Camera-type eye (tissue), 1 donor: ENCODE data around the gene S100A4. TPM values are rescaled to one million over a fixed set of nuclear protein-coding genes. Genes with fewer than 3 reads are reported as not detected.

Experiments
- total RNA-seq: library from RNA; depleted of rRNA; stranded (reverse); fragments of >200 nt; gene quantifications from one replicate; pipeline ENCODE4 v1.2.3, GENCODE V29; 2014

The S100A4 gene
- 77.8 TPM for total RNA-seq

DNA sequence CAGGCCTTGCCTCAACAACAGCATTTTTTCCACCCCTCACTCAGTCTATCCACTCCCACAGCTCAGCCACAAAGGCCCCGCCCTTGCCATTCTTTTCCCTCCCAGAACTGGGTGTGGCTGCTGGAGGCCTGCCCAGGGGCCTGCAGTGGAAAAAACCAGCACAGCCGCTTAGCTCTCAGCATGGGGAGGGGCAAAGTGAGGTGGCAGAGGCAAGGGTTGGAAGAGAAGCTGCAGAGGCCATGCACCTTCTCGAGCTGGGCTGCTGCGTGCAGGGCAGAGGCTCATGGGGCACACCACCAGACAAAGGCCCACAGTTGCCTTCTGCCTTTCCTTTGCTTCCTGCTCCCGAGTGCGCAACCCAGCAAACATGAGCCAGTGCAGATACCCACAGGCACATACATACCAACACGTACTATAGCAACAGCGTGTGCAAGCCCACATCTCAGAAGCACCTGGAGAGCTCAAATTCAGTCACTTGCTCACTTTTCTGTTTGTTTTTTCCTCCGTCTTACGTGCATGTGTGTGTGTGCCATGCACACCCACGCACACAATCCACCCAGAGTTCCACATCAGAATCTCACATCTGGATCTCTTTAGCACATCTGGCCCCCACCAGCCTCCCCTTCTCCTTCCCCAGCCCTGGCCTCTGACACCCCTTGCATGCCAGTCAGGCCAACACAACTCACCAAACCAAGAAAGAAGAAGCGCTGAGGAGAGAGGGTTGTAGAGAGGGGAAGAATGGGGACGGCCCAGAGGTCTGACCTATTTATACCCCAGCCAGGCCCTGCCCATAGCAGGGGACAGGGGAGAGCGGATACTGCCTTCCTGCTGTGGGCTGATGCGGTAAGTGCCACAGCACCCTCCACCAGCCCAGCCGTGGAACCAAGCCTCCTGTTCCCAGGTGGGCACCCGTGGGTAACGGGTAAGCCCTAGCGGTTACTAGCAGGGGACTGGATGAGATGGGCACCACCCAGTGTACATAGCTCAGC is at the start of gene S100A4:
TSS of gene S100A4 (minus strand) at position 740 of the 989 bp plus-strand sequence. CDS start 1,012 bp downstream, outside the sequence.

DNA sequence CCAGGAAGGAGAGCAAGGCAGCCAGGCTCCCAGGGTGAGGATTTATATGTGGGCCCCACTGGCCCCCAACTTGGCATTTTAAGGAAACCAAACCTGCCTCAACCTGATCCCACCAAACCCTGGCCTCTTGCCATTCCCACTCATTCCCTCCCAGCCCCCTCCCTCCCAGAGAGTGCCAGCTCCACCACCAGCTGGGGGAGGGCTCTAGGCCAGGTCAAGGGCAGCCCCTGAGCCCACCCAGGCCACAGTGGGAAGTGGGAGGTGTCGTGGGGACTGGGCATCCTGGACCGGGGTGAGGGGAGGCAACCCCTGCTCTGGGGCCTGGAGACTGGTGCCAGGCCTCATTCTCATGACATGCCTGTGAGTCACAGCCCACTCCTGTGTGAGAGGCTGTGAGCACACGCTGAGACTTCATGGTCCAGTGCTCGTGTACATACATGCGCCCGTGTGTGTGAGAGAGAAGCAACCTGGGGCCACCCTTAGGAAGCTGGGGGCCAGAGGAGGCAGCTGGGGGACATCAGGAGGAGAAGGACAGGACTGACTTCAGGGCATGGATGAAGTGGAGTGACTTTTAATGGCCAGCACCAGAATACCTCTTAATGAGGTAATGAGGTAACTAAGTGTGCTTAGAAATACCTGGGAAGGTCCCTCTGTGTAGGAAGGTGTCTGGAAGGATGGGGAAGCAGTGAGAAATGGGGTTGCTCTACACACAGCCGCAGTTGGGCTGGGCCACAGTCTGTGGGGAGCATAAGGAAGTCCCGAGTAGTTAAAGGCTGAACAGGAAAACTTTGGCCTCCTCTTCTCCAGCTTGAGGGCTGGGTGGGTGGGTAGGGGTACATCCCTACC is 20.1 kb upstream of the S100A4 start, which contains the start of gene S100A2:
TSS of gene S100A2 (minus strand) at position 316 of the 846 bp plus-strand sequence. CDS start 1,967 bp downstream, outside the sequence.

DNA sequence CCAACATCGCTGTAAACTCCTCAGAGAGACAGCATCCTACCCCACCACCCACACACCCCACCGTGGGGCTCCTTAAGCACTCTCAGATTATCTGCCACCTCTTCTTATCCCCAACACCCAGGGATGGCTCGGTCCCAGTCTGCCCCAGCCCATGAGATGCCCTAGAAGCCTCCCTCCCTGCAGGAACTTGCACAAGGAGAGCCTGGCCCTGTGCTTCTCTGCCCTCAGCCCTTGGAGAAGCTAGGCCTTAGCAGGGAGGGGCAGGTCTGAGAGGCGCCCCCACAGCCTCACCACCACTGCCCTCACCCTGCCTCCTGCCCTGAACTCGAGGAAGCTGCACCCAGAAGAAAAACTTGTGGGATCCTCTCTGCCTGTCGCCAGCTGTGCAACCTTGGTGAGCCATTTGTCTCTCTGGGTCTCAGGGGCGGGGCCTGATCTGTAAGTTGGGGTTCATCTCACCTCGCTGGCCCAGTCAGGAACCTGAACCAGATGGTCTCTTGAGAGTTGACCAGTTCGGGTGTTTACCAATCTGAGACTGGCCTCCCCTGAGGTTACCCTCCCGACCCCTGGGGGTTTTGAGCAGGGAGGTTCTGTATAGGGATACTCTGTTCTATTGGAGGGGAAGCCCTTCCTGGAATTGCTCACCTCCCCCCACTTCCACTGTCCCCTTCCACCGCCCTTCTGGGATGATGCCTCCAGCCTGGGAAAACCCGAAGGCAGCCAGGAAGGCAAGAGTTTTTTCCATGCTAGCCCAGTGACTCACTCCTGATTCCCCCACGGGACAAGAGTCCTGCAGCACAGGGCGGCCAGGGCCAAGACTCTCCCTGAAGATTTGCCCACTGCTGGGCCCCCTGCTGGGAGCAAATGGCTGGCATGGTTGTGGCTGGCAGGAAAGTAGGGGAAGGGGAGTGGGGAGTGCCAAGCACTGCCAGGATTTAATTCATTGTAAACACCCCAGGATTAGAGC is 3.4 kb upstream of the S100A4 start, which contains the start of gene S100A3:
TSS of gene S100A3 (minus strand) at position 537 of the 967 bp plus-strand sequence. CDS start 773 bp downstream, outside the sequence.

DNA sequence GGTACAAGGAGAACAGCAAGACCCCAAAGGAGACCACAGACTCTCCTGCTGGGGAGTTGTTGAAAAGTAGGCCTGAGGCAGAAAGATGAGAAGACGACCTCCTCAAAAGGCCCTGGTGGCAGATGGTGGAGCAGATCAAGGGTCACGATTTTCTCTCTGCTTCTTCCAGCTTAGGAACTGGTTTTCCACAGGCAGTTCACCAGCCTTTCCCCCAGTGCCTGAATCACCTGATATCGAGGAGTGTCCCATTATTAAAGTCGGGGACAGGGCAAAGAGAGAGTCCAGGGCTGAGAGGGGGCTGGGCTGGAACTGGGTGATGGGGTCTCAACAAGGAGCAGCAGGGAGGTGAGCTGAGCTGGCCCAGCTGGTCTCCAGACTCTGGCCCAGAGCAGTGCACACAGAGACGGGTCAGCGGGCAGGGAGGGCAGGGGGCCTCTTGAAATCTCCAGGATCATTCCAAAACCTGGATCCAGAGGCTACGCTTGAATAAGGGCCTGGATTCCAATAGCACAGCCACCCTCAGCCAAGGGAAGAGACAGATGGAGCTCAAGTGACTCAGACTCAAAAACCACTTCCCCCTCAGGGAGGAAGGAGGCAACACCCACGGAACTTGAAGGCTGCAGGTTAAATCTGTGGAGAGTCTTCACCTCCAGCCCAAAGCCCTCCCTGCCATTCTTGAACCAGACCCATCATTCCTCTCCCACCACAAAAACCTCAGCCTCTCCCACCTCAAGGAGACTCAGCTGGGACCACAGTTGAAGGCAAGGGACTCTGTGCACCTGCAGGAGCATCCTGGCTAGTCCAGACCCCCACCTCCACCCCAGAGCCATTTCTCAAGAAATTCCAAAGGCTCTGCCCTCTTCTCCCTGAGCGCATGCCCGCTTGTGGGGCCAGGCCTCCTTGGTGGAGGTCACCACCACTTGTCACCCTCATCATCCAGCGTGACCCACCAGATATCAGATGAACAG is 4.9 kb downstream of the S100A4 start, which contains the start of gene S100A5:
TSS of gene S100A5 (minus strand) at position 541 of the 968 bp plus-strand sequence. CDS start 743 bp downstream, outside the sequence.

DNA sequence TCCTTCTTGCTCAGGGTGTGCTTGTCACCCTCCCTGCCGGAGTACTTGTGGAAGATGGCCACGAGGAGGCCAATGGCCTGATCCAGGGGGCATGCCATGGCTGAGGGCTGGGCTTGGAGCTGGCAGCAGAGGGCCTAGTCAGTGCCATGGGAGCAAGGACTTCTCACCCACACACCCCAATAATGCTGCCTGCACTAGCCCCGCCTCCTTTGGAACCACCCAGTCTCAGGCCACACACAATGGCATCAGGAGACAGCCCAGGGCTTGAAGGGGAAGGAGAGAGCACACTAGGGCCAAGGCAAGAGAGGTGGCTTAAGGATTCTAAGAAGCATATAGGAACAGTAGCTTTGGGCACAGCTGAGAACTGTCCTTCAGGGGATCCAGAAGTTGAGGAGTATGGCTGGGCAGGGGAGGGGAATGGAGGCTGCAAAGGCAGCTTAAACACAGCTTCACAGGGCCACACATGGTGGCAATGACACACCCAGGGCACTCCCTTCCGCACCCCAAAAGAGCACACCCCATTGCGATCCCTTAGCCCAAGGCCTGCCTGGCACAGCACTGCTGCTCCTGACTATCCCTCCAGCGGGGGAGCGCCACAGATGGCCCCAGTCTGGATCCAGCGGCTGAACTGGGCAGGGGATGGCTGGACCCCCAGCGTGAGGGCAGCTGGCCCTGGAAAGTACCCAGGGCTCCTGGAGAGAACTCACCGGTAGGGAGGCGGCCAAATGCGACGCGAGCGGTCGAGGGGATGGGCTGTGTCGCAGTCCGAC is 10.2 kb downstream of the S100A4 start, which contains the start of gene S100A6:
TSS of gene S100A6 (minus strand) at position 750 of the 770 bp plus-strand sequence. CDS start at position 98, 652 bp downstream.

Other genes starting within 250 kb of the S100A4 start
- not detected for gene PGLYRP3, start 232.9 kb downstream of the S100A4 start, total RNA-seq
- 0.27 TPM for gene PGLYRP4, start 197.0 kb downstream of the S100A4 start, total RNA-seq
- 197 TPM for gene S100A9, start 188.0 kb downstream of the S100A4 start, total RNA-seq
- gene S100A12, start 170.2 kb downstream of the S100A4 start, total RNA-seq: 3.5 TPM
- gene S100A8, start 154.7 kb downstream of the S100A4 start, total RNA-seq: 23.5 TPM
- gene S100A7A, start 129.3 kb downstream of the S100A4 start, total RNA-seq: not detected
- not detected for gene S100A7, start 85.2 kb downstream of the S100A4 start, total RNA-seq
- 36.1 TPM for gene S100A6, start 9.8 kb downstream of the S100A4 start, total RNA-seq
- gene S100A5, start 4.9 kb downstream of the S100A4 start, total RNA-seq: not detected
- gene S100A3, start 3.5 kb upstream of the S100A4 start, total RNA-seq: 1.0 TPM
- 2.3 TPM for gene S100A2, start 20.0 kb upstream of the S100A4 start, total RNA-seq
- gene S100A16, start 67.3 kb upstream of the S100A4 start, total RNA-seq: 39.4 TPM
- gene S100A14, start 70.5 kb upstream of the S100A4 start, total RNA-seq: 4.4 TPM
- gene S100A13, start 81.7 kb upstream of the S100A4 start, total RNA-seq: 13.2 TPM
- gene S100A1, start 82.6 kb upstream of the S100A4 start, total RNA-seq: 3.5 TPM
- gene CHTOP, start 88.3 kb upstream of the S100A4 start, total RNA-seq: 109 TPM
- gene SNAPIN, start 112.9 kb upstream of the S100A4 start, total RNA-seq: 43.6 TPM
- gene ILF2, start 125.2 kb upstream of the S100A4 start, total RNA-seq: 175 TPM
- 6.8 TPM for gene NPR1, start 132.9 kb upstream of the S100A4 start, total RNA-seq
- gene INTS3, start 182.2 kb upstream of the S100A4 start, total RNA-seq: 55.7 TPM
- gene SLC27A3, start 229.6 kb upstream of the S100A4 start, total RNA-seq: 16.4 TPM